NCI-H774 (cell line): ENCODE measurements around the gene RANGRF.

Experiments used
- DNase-seq: peaks from one replicate; lab custom pipeline; 2025; lab: John Stamatoyannopoulos, UW

The RANGRF gene

DNA sequence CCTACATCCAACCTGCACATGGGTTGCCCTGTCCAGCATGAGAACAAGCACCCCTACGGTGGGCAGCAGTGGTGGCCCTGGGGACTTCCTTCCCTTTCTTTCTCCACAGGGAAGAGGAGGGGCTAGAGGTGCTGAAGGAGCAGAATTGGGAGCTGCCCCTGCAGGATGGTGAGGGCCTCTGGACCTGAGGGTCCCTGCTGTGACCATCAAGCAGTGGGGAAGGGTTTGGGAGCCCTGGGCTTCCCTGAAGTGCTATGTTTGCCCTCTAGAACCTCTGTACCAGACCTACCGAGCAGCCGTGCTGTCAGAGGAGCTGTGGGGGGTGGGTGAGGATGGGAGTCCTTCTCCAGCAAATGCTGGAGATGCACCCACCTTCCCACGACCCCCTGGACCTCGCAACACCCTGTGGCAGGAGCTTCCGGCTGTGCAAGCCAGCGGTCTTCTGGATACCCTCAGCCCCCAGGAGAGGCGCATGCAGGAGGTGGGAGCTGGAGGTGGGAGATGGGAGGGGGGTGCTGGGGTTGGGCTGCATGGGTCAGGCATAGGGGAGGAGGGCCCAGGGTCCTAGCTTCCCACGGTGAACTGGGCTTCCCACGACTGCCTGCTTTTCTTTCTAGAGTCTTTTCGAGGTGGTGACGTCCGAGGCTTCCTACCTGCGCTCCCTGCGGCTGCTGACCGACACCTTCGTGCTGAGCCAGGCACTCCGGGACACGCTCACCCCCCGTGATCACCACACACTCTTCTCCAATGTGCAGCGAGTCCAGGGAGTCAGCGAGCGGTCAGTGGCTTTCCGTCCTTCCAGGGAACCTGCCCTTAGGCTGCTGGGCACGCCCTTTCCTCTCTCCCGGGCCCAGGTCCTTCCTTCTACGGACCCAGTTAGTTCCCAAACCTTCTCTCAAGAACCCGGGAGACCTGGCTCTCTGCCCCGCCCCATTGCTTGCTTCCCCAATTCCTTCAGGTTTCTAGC, 26.6 kb downstream of the RANGRF start:
- no peak for DNase-seq

DNA sequence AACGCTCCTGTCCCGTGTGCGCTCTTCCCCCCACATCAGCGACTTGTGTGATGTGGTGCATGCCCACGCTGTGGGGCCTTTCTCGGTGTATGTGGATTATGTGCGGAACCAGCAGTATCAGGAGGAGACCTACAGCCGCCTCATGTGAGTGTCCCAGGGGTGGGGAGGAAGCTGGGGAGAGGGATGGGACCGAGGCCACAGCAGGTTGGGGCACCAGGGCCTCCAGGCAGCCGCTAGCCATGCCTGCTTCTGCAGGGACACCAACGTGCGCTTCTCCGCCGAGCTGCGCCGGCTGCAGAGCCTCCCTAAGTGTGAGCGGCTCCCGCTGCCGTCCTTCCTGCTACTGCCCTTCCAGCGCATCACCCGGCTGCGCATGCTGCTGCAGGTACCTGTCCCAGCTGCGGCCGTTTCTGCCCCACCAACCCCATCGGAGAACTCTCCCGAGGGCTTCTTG, 27.3 kb downstream of the RANGRF start:
- DNase-seq = no peak

DNA sequence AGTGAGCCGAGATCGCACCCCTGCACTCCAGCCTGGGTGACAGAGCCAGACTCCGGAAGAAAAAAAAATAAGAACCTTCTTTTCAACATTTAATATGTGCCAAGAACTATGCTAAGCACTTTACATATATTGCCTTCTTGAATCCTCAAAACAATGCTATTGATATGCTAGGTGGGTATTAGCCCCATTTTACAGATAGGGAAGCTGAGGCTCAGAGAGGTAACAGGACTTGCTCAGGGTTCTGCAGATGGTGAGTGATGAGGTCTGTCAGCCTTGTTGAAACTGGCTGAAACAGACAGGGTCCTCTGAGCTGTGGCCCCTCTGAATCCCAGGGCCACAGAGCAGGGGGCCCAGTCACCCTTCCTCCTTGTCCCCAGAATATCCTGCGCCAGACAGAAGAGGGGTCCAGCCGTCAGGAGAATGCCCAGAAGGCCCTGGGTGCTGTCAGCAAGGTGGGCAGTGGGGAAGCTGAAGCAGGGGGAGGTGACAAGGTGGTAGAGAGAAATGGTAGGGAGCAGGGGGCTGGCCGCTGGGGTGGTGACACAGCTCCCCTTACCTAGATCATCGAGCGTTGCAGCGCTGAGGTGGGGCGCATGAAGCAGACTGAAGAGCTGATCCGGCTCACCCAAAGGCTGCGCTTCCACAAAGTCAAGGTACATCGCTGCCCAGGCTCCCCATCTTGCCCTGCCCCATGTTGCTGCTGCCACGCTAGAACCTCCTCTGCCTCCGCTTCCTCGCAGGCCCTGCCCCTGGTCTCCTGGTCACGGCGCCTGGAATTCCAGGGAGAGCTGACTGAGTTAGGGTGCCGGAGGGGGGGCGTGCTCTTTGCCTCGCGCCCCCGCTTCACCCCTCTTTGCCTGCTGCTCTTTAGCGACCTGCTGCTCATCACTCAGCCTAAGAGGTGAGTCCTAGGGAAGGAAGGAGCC, 29.8 kb downstream of the RANGRF start:
- DNase-seq = no peak

DNA sequence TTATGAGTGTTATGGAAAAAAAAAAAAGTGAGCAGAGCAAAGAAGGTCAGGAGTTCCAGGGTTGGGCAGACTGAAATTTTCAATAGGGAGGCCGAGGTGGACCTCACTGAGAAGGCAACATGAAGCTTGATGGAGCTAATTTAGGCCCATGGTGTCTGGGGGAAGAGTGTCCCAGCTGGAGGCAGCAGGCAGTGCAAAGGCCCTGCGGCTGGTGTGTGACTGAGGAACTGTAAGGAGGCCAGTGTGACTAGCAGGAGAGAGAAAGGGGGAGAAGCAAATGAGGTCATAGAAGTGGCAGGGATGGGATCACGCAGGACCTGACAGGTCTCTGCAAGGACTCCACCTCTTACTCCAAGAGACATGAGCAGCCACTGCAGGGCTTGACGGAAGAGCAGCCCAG, 31.8 kb downstream of the RANGRF start:
- DNase-seq = no peak

DNA sequence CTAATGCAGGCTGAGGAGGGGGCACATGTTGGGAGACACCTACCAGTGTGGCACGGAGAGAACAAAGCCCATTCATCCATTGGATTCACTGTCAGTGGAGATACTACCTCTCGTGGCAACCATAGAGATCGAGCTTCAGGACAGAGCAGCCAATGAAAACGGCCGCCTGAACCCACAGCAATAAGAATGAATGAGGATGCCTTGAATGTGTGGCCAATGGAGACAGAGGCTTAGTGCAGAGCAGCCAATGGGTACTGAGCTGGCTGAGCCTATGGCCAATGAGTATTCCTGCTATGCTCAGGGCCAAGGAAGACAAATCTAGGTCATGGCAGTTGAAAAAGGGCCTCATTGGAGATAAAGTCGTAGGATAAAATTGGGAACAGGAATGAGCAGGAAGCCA, 32.5 kb downstream of the RANGRF start:
- DNase-seq = no peak

DNA sequence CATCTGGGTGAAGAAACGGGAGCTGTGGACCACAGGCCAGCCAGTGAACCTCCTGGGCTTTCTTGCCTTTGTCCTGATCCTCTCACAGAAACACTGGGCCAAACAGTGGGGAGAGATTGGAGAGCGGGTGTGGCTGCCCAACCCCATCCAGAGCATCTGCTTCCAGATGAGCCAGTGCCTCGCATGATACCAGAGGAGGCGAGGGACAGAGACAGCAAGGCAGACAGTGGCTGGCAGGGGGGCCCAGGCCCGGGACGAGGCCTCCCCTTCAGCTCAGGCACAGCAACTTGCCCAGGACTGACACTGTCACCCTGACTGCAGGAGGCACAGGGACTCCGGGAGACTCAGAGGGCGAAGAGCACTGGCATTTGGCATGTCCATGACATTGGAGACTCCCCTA, 33.6 kb downstream of the RANGRF start:
- DNase-seq = no peak

DNA sequence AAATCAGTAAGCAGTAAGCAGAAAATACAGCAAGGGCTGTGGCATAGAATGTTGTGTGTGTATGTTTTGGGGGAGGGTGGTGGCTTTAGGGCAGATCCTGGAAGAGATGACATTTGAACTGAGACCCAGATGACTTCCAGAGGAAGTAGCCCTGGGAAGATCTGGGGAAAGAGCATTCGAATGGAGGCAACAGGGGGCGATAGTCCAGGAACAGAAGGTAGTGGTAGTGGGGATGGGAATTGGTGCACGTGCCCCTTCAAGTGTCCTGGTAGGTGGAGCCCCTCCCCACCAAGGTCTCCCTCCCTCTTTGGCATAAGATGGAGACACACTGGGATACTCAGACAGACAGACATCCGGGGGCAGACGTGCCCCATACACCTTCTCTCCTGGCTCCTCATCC, 35.7 kb downstream of the RANGRF start:
- DNase-seq = no peak

DNA sequence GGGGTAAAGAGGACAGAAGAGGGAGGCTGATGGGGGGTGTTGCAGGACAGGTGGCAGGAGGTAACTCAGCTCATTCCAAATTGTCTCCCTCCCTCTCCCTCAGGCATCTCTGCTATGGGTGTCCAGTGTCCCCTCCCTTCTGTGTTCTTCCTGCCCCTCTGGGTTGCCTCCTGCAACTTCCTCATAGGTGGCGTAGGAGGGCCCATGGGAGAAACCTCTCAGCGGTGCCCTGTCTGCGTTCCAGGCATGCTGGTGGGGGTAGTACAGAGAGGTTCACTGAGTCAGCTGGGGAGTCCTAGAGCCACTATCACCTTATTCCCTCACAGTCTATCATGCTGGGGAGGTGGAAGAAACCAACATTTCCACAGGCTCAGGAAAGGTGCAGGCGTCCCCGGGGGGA, 36.5 kb downstream of the RANGRF start:
- no peak for DNase-seq

DNA sequence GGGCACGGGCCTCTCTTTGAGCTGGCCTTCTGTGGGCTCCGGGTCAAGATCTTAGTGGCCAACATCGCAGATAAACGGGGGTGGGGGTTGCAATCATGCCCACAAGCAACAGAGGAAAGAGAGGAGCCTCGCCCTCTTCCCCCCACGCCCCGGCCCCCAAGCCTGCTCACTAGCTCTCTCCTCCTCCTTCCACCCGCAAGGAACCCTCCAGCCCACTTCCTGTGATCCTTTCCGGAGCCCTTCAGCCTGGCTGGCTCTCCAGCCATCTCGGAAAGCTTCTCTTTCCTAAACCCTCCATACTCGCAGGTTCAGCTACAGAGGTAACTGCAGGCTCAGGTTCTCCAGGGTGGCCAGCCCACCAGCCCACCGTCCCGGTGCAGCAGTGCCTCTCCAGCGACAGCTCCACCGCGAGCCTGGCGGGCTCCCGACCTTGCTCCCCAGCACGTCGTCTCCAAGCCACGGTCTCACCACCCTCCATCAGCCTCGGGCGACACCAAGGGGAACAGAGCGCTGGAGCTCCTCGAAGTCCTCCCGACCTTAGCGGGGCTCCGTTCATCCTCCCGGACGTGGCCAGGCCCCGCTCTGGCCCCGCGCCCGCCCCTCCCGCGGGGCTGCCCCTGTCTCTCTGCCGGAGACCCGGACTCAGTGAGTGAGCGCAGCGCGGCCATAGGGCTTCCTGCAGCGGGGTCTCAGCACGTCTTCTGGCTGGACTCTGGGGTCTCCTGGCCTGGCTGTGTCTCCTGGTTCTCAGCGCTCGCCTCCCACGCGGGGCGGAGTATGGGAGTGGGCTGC, 38.2 kb downstream of the RANGRF start:
- no peak for DNase-seq

DNA sequence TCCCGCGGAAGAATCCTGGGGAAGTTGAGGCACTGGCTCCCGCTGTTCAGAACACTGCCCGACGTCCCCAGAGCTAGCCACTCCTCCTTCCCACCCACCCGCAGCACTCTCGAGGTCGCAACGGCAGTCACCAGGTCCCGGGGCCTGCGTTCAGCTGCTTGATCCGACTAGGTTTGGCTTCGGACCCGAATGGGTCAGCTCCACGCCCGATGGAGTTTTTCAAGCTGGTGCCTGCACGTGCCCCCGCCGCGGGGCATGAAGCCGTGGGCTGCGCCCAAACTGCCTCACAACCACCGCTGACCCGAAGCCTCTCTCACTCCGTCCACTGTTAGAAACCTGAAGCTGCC, 38.8 kb downstream of the RANGRF start:
- no peak for DNase-seq

DNA sequence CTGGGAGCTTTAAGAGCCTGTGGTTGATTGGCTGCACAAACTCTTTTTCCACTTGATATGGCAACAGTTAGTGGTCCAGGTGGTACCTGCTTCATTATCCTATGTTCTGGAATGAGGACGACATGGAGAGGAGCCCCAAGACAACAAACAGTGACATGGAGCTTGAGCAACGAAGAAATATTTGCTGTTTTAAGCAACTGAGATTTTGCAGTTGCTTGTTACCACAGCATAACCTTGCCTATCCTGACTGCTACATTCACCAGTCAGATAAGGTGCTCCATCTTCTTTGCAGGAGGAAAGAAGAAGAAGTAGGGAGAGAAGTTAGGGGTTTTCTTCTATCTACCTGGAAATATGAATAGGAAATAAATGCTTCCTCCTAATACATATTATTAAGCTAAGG, 43.7 kb downstream of the RANGRF start:
- no peak for DNase-seq

DNA sequence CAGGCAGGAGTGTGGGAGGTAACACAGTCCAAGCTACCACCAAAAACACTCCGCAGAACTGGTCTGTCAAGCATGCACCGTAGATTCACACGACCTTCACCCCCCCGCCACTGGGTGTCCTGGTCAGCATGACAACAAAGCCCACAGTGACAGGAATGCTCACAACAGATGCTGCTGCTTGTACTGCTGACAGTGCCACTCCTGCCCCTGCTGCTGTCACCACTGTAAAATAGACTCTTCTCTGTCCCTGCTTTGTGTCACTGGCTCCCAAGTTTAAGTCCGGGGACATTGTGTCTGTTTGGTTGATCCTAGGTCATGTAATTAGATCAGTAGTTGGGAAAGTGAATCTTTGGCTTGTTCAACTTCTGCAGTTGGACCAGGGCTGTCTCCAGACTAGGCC, 44.2 kb downstream of the RANGRF start:
- DNase-seq = no peak

DNA sequence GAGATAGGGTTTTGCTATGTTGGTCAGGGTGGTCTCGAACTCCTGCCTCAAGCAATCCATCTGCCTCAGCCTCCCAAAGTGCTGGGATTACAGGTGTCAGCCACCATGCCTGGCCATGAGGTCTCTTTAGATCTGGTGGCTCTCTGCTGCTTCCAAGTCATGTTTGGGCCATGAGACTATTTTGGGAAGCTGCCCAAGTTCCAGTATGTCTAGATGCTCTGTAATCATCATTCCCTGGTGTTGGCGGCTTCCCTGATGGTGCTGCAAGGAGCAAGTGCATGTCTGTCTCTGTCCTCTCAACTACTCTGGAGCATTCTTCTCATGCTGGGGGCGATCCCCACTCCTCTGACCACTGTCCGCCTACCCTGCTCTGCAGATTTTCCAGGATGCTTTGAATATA, 44.8 kb downstream of the RANGRF start:
- DNase-seq = no peak

DNA sequence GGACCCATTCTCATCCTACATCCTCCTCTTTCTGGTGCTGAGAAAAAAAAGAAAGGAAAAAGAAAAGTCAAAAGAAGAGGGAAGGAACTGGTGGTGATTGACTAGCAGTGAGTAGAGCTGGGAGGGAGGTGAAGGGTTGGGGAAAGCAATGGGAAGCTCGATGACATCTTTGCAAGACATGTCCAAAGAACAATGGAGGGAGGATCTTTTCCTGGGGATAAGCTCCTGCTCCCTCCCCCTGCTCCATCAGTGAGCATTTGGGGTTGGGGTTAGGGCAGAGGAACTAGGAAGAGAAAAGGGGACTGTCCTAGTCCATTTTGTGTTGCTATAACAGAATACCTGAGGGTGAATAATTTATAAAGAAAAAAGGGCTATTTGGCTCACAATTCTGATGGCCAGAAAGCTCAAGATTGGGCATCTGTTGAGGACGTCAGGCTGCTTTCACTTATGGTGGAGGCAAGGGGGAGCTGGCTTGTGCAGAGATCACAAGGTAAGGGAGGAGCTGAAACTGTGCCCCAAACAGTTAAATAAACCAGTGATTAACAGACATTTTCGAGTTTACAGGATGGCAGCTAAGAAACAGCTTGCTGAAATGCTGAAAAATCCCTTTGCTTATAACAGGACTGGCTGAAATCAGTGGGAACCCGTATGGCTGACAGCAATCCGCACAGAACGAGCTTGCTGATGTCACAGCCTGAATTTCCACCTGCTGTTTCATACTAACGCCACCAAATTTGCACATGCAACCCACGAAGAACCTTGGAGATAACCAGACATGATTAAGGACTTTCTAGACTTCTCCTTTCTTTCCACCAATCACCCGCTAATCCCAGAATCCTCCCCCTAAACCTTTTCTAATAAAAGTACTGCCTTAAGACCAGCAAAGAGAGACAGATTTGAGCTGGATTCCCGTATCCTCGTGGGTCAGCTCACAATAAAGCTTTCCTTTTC, 49.6 kb downstream of the RANGRF start:
- DNase-seq = no peak

DNA sequence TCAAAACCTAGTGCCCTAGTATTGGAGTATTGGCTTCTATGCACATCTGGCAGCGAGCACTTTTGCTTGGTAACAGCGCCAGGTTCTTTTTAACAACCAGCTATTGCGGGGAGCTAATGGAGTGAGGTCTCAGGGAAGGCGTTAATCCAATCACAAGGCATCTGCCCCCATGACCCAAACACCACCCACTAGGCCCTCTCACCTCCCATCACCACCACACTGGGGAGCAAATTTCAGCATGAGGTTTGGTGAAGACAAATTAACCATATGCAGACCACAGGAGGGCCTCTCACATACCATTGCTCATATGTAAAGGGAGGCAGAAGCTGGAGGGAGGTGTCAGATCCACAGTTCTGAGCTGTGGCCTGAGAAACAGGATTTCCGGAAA, 50.3 kb downstream of the RANGRF start:
- no peak for DNase-seq

DNA sequence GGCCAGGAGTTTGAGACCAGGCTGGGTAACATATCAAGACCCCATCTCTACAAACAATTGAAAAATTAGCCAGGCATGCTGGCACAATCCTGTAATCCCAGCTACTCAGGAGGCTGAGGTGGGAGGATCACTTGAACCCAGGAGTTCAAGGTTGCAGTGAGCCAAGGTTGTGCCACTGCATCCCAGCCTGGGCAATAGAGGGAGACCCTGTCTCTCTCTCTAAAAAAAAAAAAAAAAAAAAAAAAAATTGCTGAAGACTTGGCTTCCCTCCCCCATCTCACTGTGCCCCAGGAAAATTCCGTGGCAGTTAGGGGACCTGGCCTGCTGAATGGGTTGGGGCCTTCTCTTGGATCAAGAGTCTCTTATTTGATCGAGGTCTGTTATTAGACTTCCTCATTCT, 51.1 kb downstream of the RANGRF start, which contains the start of gene ODF4:
Gene ODF4 (plus strand): TSS at position 301 of the 400 bp plus-strand sequence. CDS start 212 bp downstream, outside the sequence.
- no peak for DNase-seq
